CD4-positive, alpha-beta T cell (primary cell): ENCODE data around the gene CYFIP1. TPM values are rescaled to one million over a fixed set of nuclear protein-coding genes. Genes with fewer than 3 reads are reported as not detected.

Experiments
- ATAC-seq: fragments of 200-7000 bp; cut with Tn5 transposase; one replicate; pipeline ENCODE4 v1.10.0; 2022; ENCODE audit warnings: mild to moderate bottlenecking; ENCODE audit not compliant: poor library complexity
- CTCF ChIA-PET: fragments of 350-600 bp; sonication (Branson Sonifier 250); formaldehyde crosslinking; loops from one replicate; lab custom pipeline; 2021; ENCODE audit warnings: antibody characterized with exemption, inconsistent platforms; lab: Charles Lee
- POLR2A ChIA-PET: fragments of 350-600 bp; sonication (Branson Sonifier 250); formaldehyde crosslinking; loops from one replicate; lab custom pipeline; 2021; ENCODE audit warnings: antibody characterized with exemption, inconsistent platforms; lab: Charles Lee
- DNase-seq, 14 experiments: peaks; one replicate each; pipeline ENCODE4 v3.0.0-alpha.2; 2013 to 2020; ENCODE audit warnings: mixed read lengths in 2 of 14
- H3K27ac ChIP-seq, 2 donors: one replicate each; pipeline versions ENCODE4 v1.5.1 to v1.7.0; 2013; ENCODE audit warnings: low read length in 2 of 2, low read depth in 1 of 2, mild to moderate bottlenecking in 1 of 2
- H3K27me3 ChIP-seq, 2 experiments: 1 replicate in 1 of 2; 2 replicates in 1 of 2; pipeline versions ENCODE4 v1.6.1 to v1.7.0; 2013; ENCODE audit warnings: low read length in 2 of 2, control low read depth in 1 of 2, mild to moderate bottlenecking in 1 of 2, moderate library complexity in 1 of 2; ENCODE audit not compliant: insufficient read depth in 2 of 2, control insufficient read depth in 1 of 2
- H3K36me3 ChIP-seq: one replicate; pipeline ENCODE4 v1.6.1; 2013; ENCODE audit warnings: low read length, control low read depth; ENCODE audit not compliant: insufficient read depth
- H3K4me1 ChIP-seq: one replicate; pipeline ENCODE4 v1.6.1; 2013; ENCODE audit warnings: low read length, control low read depth; ENCODE audit not compliant: insufficient read depth
- H3K4me3 ChIP-seq: one replicate; pipeline ENCODE4 v1.5.1; 2013; ENCODE audit warnings: mild to moderate bottlenecking, low read length, moderate library complexity
- H3K9me3 ChIP-seq, 2 experiments: 1 replicate in 1 of 2; 2 replicates in 1 of 2; pipeline versions ENCODE4 v1.6.1 to v1.7.0; 2013; ENCODE audit warnings: low read length in 2 of 2, mild to moderate bottlenecking in 2 of 2, control low read depth in 1 of 2, moderate library complexity in 1 of 2; ENCODE audit not compliant: control insufficient read depth in 1 of 2, insufficient read depth in 1 of 2
- H3K27ac Mint-ChIP-seq: one replicate; pipeline ENCODE4 v1.8.0; 2020; ENCODE audit warnings: mixed read lengths
- H3K27me3 Mint-ChIP-seq: one replicate; pipeline ENCODE4 v1.8.0; 2021; ENCODE audit warnings: mixed read lengths
- H3K36me3 Mint-ChIP-seq: one replicate; pipeline ENCODE4 v1.8.0; 2021; ENCODE audit warnings: low read depth, mixed read lengths
- H3K4me1 Mint-ChIP-seq: one replicate; pipeline ENCODE4 v1.8.0; 2021; ENCODE audit warnings: low read depth, mixed read lengths
- H3K4me3 Mint-ChIP-seq: one replicate; pipeline ENCODE4 v1.8.0; 2020; ENCODE audit warnings: mild to moderate bottlenecking, mixed read lengths
- H3K9me3 Mint-ChIP-seq: one replicate; pipeline ENCODE4 v1.8.0; 2020; ENCODE audit warnings: mixed read lengths
- intact Hi-C, 2 experiments: fragments of 100-400 bp; cut with DNase I in 1 of 2; cut with micrococcal nuclease in 1 of 2; formaldehyde crosslinking; loops; one replicate each; pipeline versions ENCODE4 v1.15.1 to v1.9.0; 2023 to 2025; cut with DNase I, micrococcal nuclease
- total RNA-seq, 174 experiments: library from RNA in 2 of 174; stranded (reverse) in 2 of 174; gene quantifications; one replicate each; pipeline ENCODE4 v1.2.3 and lab custom pipeline; 2021 to 2026
- TF ChIP-seq, protein P1 (sequence below): fragments of 200-600 bp; IDR thresholded peaks from one replicate; pipeline ENCODE4 v1.8.0; 2022; ENCODE audit warnings: antibody characterized with exemption, mild to moderate bottlenecking

The CYFIP1 gene
- total RNA-seq, 2 experiments from 2014 or later = 3.2 to 4.4 TPM

DNA sequence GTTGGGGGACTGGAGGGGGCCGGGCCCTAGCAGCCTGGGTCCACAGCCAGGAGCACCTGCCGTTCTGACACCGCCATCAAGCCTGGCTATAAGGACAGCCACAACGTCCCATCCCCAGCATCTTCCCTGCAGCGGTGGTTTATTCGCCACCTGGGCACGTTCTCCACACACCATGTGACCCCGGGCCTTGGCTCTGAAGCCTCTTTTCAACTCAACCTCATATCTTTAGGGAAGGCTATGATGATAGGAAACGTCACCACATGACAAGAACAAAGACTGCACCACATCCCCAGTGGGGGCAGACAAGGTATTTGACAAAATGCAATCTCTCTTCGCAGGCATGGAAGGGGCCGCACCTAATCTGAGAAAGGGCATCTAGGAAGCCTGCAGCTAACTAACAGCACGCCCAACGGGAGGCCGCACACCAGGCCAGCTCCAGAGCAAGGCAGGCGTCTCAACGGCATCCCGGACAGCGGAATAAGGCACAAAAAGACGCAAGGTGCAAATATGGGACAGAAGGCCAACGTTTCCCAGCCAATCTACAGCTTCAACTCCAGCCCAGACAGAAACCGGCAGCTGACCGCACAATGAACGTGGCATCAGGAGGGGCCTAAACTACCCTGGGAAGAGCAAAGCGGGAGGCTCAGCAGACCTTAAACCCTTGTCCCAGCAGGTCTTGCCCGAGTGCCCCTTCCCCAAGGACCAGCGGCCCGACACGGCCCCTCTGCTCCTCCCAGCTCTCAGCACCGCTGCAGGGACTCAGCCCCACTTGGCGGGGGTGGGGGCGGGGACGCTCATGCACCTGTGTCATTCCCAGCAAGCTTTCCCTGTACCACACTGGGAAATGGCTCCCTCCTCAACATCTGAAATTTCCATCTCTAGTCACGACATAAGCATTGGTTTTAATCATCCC is 99.8 kb downstream of the CYFIP1 start:
- TF ChIP-seq, protein P1, sequence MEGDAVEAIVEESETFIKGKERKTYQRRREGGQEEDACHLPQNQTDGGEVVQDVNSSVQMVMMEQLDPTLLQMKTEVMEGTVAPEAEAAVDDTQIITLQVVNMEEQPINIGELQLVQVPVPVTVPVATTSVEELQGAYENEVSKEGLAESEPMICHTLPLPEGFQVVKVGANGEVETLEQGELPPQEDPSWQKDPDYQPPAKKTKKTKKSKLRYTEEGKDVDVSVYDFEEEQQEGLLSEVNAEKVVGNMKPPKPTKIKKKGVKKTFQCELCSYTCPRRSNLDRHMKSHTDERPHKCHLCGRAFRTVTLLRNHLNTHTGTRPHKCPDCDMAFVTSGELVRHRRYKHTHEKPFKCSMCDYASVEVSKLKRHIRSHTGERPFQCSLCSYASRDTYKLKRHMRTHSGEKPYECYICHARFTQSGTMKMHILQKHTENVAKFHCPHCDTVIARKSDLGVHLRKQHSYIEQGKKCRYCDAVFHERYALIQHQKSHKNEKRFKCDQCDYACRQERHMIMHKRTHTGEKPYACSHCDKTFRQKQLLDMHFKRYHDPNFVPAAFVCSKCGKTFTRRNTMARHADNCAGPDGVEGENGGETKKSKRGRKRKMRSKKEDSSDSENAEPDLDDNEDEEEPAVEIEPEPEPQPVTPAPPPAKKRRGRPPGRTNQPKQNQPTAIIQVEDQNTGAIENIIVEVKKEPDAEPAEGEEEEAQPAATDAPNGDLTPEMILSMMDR = no peak
- no peak for DNase-seq
- peaks cover 10% of the 10 kb centered on the region for H3K36me3 ChIP-seq
- intact Hi-C loops = loop anchor here in 1 of 2 experiments (10.0 kb wide), 1 partner anchor 94 kb away; no protein-coding TSS in a partner anchor
- no peak overlapping the region for H3K27ac ChIP-seq
- no peak overlapping the region for H3K4me3 ChIP-seq
- Mint-ChIP-seq H3K9me3 (no peaks in the 10 kb centered on the region), H3K4me1 (no peaks in the 10 kb centered on the region), H3K4me3 (no peak overlapping the region), H3K27ac (no peak overlapping the region), H3K36me3 (peaks cover 8% of the 10 kb centered on the region), H3K27me3 (no peaks in the 10 kb centered on the region)
- ATAC-seq = no peak
- H3K27me3 ChIP-seq = no peaks in the 10 kb centered on the region
- CTCF ChIA-PET = no interaction called here
- H3K9me3 ChIP-seq = peaks cover 0 to 10% of the 10 kb centered on the region in 2 experiments
- POLR2A ChIA-PET = interaction anchor here (0.5 kb wide), 1 partner anchor 12 kb away, joined by 3 read pairs; no protein-coding TSS in a partner anchor
- H3K4me1 ChIP-seq = no peaks in the 10 kb centered on the region

DNA sequence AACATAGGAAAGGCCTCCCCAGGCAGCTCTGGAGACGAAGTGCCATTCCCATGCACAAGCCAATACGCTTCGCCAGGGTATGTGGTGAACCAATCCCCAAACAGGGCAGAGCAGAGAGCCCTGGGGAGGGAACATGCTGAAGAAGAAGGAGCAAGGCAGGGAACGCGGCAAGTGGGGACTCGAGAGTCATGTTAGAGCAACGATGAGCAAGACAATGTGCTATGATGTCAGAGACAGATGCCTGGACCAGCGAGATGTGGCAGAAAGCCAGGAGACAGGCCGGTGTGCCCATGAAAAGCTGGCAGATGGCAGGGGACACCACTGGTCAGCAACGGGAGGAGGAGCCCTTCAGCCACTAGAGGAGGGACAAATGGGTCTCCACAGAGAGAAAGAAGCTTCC is 102.1 kb downstream of the CYFIP1 start:
- ChIA-PET CTCF (no interaction called here), POLR2A (no interaction called here)
- H3K27me3 ChIP-seq = no peaks in the 10 kb centered on the region
- peaks cover 13% of the 10 kb centered on the region for H3K36me3 ChIP-seq
- no peak overlapping the region for H3K27ac ChIP-seq
- H3K4me3 Mint-ChIP-seq = no peak overlapping the region
- ATAC-seq = no peak
- no peak overlapping the region for H3K27ac Mint-ChIP-seq
- intact Hi-C loops = no loop called here
- TF ChIP-seq, protein P1 = no peak
- no peak for DNase-seq
- H3K4me1 Mint-ChIP-seq = no peaks in the 10 kb centered on the region
- no peaks in the 10 kb centered on the region for H3K4me1 ChIP-seq
- H3K27me3 Mint-ChIP-seq = no peaks in the 10 kb centered on the region
- peaks cover 0 to 10% of the 10 kb centered on the region in 2 experiments for H3K9me3 ChIP-seq
- no peaks in the 10 kb centered on the region for H3K9me3 Mint-ChIP-seq
- peaks cover 8% of the 10 kb centered on the region for H3K36me3 Mint-ChIP-seq
- H3K4me3 ChIP-seq = no peak overlapping the region

DNA sequence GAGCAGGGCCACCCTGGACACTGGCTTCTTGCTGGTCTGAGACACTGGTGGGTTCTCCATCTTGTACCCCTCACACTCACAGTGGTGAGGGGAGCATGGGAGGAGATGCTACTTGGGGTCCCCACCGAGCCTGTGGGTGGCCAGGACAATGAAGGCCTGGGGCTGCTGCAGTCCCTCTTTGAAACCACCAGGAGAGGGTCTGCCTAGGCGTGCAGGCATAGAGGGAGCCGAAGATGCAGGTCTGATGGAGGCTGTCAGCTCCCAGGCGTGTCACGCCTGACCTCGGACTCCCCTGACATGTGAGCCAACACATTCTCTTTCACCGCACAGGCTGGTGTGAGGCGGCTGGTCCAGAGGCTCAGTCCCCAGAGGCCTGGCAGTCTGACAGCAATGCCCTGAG is 102.6 kb downstream of the CYFIP1 start:
- peaks cover 13% of the 10 kb centered on the region for H3K36me3 Mint-ChIP-seq
- H3K4me3 Mint-ChIP-seq = no peak overlapping the region
- H3K9me3 Mint-ChIP-seq = no peaks in the 10 kb centered on the region
- intact Hi-C loops = no loop called here
- ATAC-seq = no peak
- peaks cover 10% of the 10 kb centered on the region for H3K36me3 ChIP-seq
- H3K9me3 ChIP-seq = peaks cover 0 to 10% of the 10 kb centered on the region in 2 experiments
- no peak overlapping the region for H3K27ac Mint-ChIP-seq
- no peak overlapping the region for H3K27ac ChIP-seq
- CTCF ChIA-PET = no interaction called here
- H3K4me1 ChIP-seq = no peaks in the 10 kb centered on the region
- no peaks in the 10 kb centered on the region for H3K27me3 ChIP-seq
- no peak overlapping the region for H3K4me3 ChIP-seq
- H3K4me1 Mint-ChIP-seq = no peaks in the 10 kb centered on the region
- POLR2A ChIA-PET = no interaction called here
- TF ChIP-seq, protein P1 = no peak
- H3K27me3 Mint-ChIP-seq = no peaks in the 10 kb centered on the region
- no peak for DNase-seq
